ENCODE measurements around the gene NIF3L1. TPM values are rescaled to one million over a fixed set of nuclear protein-coding genes. Genes with fewer than 3 reads are reported as not detected.
"Not testable (repeated sequence)": the region's sequence is repeated elsewhere in the genome, so short reads cannot be mapped to it uniquely, and the experiment has no call there.

Gene NIF3L1
- total RNA-seq, 1 experiment from 2014 or later = 107 TPM

GRCh38 chr2:200873560-200873959, 15.6 kb upstream of the NIF3L1 start:
- DNase-seq (ENCODE audit: low read depth) = no peak

- DNase-seq (ENCODE audit: low read depth) = no peak
These were observed 11.7 kb upstream of the NIF3L1 start for GRCh38 chr2:200877443-200877842.

- no peak for DNase-seq (ENCODE audit: low read depth)
These were observed 10.8 kb upstream of the NIF3L1 start for GRCh38 chr2:200878289-200878880.

GRCh38 chr2:200881715-200882249, 7.4 kb upstream of the NIF3L1 start:
- not testable (repeated sequence) for DNase-seq (ENCODE audit: low read depth)

GRCh38 chr2:200899482-200899881, 10.3 kb downstream of the NIF3L1 start:
- DNase-seq (ENCODE audit: low read depth) = no peak

GRCh38 chr2:200901459-200902072, 12.4 kb downstream of the NIF3L1 start:
- DNase-seq (ENCODE audit: low read depth) = peak; percentile 88

GRCh38 chr2:200905618-200906296, 16.6 kb downstream of the NIF3L1 start:
- peak; percentile 62 for DNase-seq (ENCODE audit: low read depth)

GRCh38 chr2:200909958-200910357, 20.8 kb downstream of the NIF3L1 start:
- no peak for DNase-seq (ENCODE audit: low read depth)

GRCh38 chr2:200913654-200914053, 24.5 kb downstream of the NIF3L1 start:
- DNase-seq (ENCODE audit: low read depth) = no peak

- DNase-seq (ENCODE audit: low read depth) = no peak
These were observed 33.3 kb downstream of the NIF3L1 start for GRCh38 chr2:200922439-200922838.

GRCh38 chr2:200929334-200930249, 40.4 kb downstream of the NIF3L1 start:
- DNase-seq (ENCODE audit: low read depth) = peak; percentile 6

- no peak for DNase-seq (ENCODE audit: low read depth)
These were observed 41.9 kb downstream of the NIF3L1 start for GRCh38 chr2:200930947-200931626.

- DNase-seq (ENCODE audit: low read depth) = no peak
These were observed 50.7 kb downstream of the NIF3L1 start for GRCh38 chr2:200939832-200940231.

- DNase-seq (ENCODE audit: low read depth) = no peak
These were observed 54.4 kb downstream of the NIF3L1 start for GRCh38 chr2:200943527-200944105.

- DNase-seq (ENCODE audit: low read depth) = peak; percentile 80
These were observed 55.6 kb downstream of the NIF3L1 start for GRCh38 chr2:200944467-200945394.

- no peak for DNase-seq (ENCODE audit: low read depth)
These were observed 56.2 kb downstream of the NIF3L1 start for GRCh38 chr2:200945395-200945729.

- DNase-seq (ENCODE audit: low read depth) = no peak
These were observed 61.2 kb downstream of the NIF3L1 start for GRCh38 chr2:200950378-200950777.
